ENCODE results near the gene CARS1.

CARS1 gene

DNA sequence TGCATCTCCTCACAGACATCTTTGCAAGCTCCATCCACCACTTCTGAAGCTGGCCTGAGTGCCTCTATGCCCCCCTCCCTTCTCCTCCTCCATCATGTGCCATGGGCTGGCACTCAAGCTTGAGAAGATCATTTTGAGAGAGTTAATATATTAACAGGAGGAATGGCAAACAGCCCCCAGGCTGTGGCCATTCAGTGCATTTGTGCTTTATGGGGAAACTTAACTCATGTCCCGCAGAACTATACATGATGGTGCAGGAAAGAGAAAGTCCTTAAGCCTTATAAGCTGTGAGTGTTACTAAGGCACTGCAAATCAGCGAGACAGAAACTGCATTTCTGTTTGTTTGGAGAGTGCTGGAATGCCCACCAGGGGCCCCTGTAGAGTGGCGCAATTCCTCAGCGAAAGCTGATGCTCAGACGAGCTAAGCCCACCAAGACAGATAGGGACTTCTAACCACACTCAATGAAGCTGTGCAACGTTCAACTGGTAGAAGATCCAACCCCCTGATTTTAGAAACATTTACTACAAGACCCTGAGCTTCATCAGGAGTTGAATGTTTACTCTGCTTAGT is 101.2 kb downstream of the CARS1 start:
- DNase-seq (ENCODE audit: low read depth): no peak

GRCh38 chr11:2954263-2954662 is 103.0 kb downstream of the CARS1 start:
- DNase-seq (ENCODE audit: low read depth): no peak

DNA sequence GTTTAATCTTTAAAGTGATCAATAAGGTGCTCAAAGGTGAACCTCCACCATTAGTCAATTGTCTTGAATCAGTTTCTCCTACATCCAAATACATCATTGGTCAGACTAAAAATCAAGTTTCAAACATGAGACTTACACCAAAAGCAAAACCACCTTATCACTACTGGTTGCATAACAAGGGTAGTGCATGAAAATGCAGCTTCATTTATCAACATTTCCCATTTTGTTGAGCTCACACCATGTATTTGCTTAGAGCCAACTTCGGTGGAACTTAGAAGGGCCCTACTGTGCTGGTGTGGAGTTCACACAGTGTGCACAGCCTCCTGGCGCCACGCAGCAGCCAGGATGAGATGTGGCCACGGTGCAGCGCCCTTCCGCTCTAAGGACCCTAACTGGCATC is 104.9 kb downstream of the CARS1 start:
- DNase-seq (ENCODE audit: low read depth): no peak

DNA sequence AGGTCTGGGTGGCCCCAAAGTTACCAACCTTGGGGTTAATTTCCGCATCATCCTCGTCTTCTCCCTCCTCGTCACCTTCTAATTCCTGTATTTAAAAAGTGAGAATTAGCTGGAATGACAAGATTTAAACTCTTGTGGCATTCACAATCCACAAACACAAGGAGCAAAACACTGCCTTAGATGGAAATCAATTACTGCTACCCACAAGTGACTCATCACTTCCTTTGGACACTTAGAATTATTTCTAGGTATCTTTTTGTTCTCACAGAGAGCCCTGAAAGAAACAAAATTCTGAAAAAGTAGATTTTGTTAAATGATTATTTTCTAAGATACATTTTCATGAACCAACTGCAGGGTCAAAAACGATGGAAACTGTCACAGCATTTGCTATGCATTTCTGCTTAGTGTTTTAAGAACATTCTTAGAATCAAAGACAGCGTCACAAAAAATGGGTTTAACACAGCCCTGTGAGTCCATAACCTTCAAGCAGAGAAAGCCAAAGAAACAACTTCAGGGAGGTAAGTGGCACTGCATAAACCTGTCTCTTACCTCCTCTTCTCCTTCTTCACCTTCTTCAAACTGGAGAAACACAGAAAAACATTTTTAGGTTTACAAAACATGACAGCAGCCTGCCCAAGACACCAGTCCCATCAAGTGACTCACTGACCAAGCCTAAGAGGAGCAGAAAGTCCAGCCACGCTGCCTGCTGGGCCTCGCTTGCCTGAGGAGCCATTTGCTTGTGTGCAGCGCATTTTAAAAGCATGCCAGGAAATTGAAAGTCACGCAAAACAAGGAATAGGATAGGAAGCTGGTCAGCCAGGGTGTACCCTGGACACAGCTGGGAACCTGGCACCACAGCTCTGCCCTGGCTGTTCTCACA is 105.8 kb downstream of the CARS1 start:
- no peak for DNase-seq (ENCODE audit: low read depth)
